PC-9 (cell line): ENCODE results near the gene RAPGEF1. TPM values are rescaled to one million over a fixed set of nuclear protein-coding genes. Genes with fewer than 3 reads are reported as not detected.

Source experiments
- BruUV-seq: library from RNA; stranded (reverse); fragments of 400-500 nt; replicated peaks from 2 replicates; lab custom pipeline; 2021; lab: Mats Ljungman, UMichigan
- CTCF ChIA-PET: fragments of 300-600 bp; sonication (Branson Sonifier 250); formaldehyde crosslinking; loops from one replicate; lab custom pipeline; 2022; ENCODE audit warnings: antibody characterized with exemption; lab: Charles Lee
- POLR2A ChIA-PET: fragments of 300-600 bp; sonication (Branson Sonifier 250); formaldehyde crosslinking; loops from one replicate; lab custom pipeline; 2022; ENCODE audit warnings: antibody characterized with exemption; ENCODE audit not compliant: unreplicated experiment; lab: Charles Lee
- DNase-seq, 2 experiments: peaks; one replicate each; pipeline versions ENCODE4 v3.0.0 to v3.0.0-alpha.2; 2015 to 2022; ENCODE audit warnings: mixed read lengths in 1 of 2
- H2AFZ ChIP-seq: fragments of 200-600 bp; sonication (generic); 2 replicates; pipeline ENCODE4 v1.8.1; 2017; ENCODE audit warnings: antibody characterized with exemption
- H3F3A ChIP-seq: fragments of 200-600 bp; sonication (generic); 2 replicates; pipeline ENCODE4 v1.8.1; 2017; ENCODE audit warnings: antibody characterized with exemption, mild to moderate bottlenecking, low read depth; ENCODE audit not compliant: insufficient read depth
- H3K27ac ChIP-seq: fragments of 200-600 bp; sonication (generic); 2 replicates; pipeline ENCODE4 v1.6.1; 2016; ENCODE audit warnings: mixed run types
- H3K27me3 ChIP-seq: fragments of 200-600 bp; sonication (generic); 2 replicates; pipeline ENCODE4 v1.6.1; 2016; ENCODE audit warnings: low read depth, mixed run types; ENCODE audit not compliant: insufficient read depth
- H3K36me3 ChIP-seq: fragments of 200-600 bp; sonication (generic); 2 replicates; pipeline ENCODE4 v1.6.1; 2016; ENCODE audit warnings: low read depth, mixed run types
- H3K4me1 ChIP-seq: fragments of 200-600 bp; sonication (generic); replicated peaks from 2 replicates; pipeline ENCODE4 v1.6.1; 2016; ENCODE audit warnings: mixed run types; ENCODE audit not compliant: insufficient read depth
- H3K4me2 ChIP-seq: fragments of 200-600 bp; sonication (generic); 2 replicates; pipeline ENCODE4 v1.6.1; 2017; ENCODE audit warnings: mixed run types
- H3K4me3 ChIP-seq: fragments of 200-600 bp; sonication (generic); 2 replicates; pipeline ENCODE4 v1.6.1; 2016; ENCODE audit warnings: mixed run types
- H3K79me2 ChIP-seq: fragments of 200-600 bp; sonication (generic); 2 replicates; pipeline ENCODE4 v1.6.1; 2017; ENCODE audit warnings: low read depth, mixed run types
- H3K9me2 ChIP-seq: fragments of 200-600 bp; sonication (generic); 2 replicates; pipeline ENCODE4 v1.8.1; 2017; ENCODE audit warnings: mild to moderate bottlenecking; ENCODE audit not compliant: insufficient read depth
- H3K9me3 ChIP-seq: fragments of 200-600 bp; sonication (generic); 2 replicates; pipeline ENCODE4 v1.8.1; 2016; ENCODE audit warnings: low read depth; ENCODE audit not compliant: insufficient read depth
- H4K20me1 ChIP-seq: fragments of 200-600 bp; sonication (generic); 2 replicates; pipeline ENCODE4 v1.8.1; 2017; ENCODE audit not compliant: insufficient read depth
- EZH2 ChIP-seq: fragments of 200-600 bp; sonication (generic); IDR thresholded peaks from 2 replicates; pipeline ENCODE4 v1.8.0; 2017; ENCODE audit warnings: antibody characterized with exemption, low read depth
- intact Hi-C: fragments of 100-400 bp; cut with micrococcal nuclease; formaldehyde crosslinking; loops from one replicate; pipeline ENCODE4 v1.10.0; 2022; ENCODE audit not compliant: unreplicated experiment
- total RNA-seq: library from RNA; stranded (reverse); gene quantifications from 2 replicates; pipeline ENCODE4 v1.2.3, GENCODE V29; 2021
- TF ChIP-seq, protein P1 (sequence below): fragments of 200-600 bp; sonication (generic); conservative IDR thresholded peaks from 2 replicates; pipeline ENCODE4 v1.6.1; 2017; ENCODE audit warnings: mixed run types, antibody characterized with exemption, mild to moderate bottlenecking, moderate library complexity

The RAPGEF1 gene
- total RNA-seq, 1 experiment from 2014 or later: 66.5 TPM

DNA sequence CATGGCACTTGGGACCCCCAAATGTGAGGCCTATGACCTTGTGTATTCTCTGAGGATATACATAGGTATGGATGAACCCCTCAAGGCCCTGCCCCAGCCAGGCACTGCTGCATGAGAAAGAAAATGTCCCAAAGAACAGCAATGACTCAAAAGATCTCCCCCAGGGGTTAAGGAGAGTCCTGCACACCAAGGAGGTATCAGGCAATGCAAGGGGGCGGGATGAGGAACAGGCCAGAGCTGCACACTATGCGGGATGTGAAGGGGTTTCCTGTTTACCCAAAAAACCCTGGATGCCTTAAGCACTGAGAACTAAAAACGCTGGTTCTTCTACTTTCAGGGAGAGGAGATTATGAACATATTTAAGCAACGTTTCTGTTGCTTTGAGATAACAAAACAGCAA is 3.4 kb downstream of the RAPGEF1 start:
- H3K36me3 ChIP-seq: no peaks in the 10 kb centered on the region
- no peaks in the 10 kb centered on the region for H3K27me3 ChIP-seq
- POLR2A ChIA-PET: interaction anchor here (0.5 kb wide), 1 partner anchor 73 kb away, joined by 7 read pairs; no protein-coding TSS in a partner anchor
- H3K79me2 ChIP-seq: peaks cover 51% of the 10 kb centered on the region
- DNase-seq: no peak
- no peaks in the 10 kb centered on the region for H3K9me3 ChIP-seq
- no peak overlapping the region for H3K27ac ChIP-seq
- intact Hi-C loops: no loop called here
- no peak overlapping the region for H2AFZ ChIP-seq
- CTCF ChIA-PET: no interaction called here
- H3K4me3 ChIP-seq: no peak overlapping the region
- H3K9me2 ChIP-seq: no peaks in the 10 kb centered on the region
- 0 out of 2 replicates have a peak overlapping the region, but pooled peaks have one; percentile 57 for H3K4me2 ChIP-seq
- H4K20me1 ChIP-seq: peaks cover 18% of the 10 kb centered on the region
- peaks cover 35% of the 10 kb centered on the region for H3F3A ChIP-seq
- BruUV-seq: no TSS peak
- peaks cover 63% of the 10 kb centered on the region for H3K4me1 ChIP-seq
- no peak for TF ChIP-seq EZH2
- TF ChIP-seq, protein P1, sequence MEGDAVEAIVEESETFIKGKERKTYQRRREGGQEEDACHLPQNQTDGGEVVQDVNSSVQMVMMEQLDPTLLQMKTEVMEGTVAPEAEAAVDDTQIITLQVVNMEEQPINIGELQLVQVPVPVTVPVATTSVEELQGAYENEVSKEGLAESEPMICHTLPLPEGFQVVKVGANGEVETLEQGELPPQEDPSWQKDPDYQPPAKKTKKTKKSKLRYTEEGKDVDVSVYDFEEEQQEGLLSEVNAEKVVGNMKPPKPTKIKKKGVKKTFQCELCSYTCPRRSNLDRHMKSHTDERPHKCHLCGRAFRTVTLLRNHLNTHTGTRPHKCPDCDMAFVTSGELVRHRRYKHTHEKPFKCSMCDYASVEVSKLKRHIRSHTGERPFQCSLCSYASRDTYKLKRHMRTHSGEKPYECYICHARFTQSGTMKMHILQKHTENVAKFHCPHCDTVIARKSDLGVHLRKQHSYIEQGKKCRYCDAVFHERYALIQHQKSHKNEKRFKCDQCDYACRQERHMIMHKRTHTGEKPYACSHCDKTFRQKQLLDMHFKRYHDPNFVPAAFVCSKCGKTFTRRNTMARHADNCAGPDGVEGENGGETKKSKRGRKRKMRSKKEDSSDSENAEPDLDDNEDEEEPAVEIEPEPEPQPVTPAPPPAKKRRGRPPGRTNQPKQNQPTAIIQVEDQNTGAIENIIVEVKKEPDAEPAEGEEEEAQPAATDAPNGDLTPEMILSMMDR: no peak

DNA sequence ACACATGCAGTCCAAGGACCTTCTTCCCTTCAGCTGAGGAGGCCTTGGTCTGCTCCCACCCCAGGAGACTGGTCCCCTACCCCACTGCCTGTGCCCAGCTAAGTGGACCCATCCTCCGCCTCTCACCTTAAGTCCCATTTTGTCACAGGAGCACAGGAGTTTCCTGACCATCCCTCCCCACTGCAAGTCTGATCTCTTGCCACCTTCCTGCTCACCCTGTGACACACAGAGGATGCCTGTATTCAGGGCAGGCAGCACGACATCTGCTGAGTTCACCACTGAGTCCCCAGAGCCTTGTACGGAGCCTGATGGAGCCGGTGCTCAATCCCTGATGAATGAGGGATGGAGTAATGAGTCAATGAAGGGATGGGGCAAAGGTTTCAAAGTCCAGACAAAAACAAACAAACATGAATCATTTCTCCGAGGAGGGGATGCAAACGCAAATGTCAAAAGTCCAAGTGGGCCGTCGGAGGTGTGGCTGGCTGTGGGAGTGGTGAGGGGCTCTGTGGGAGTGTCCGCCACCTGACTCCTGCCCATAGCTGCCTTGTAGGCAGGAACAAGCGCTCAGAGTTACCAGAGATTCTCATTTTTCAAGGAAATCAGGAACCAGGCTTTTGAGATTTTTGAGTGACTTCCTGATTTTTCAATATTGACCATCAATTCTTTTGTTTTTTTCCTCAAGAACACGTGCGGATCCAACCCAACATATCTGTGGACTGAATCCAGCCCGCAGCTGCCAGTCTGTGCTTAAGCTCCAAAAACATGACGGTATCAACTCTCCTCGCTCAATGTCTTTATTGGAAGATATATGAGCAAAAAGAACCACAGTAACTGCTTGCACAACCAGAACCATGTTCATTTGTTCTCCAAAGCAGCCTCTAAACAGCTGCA is 4.4 kb downstream of the RAPGEF1 start:
- peaks cover 67% of the 10 kb centered on the region for H3K4me1 ChIP-seq
- H3K9me3 ChIP-seq: no peaks in the 10 kb centered on the region
- intact Hi-C loops: no loop called here
- peaks cover 60% of the 10 kb centered on the region for H3K79me2 ChIP-seq
- ChIA-PET CTCF (no interaction called here), POLR2A (interaction anchor here (0.5 kb wide), 1 partner anchor 56 kb away, joined by 5 read pairs; no protein-coding TSS in a partner anchor)
- H3K36me3 ChIP-seq: no peaks in the 10 kb centered on the region
- BruUV-seq: no TSS peak
- peak overlapping the region; percentile 82 for H3K27ac ChIP-seq
- H3K9me2 ChIP-seq: no peaks in the 10 kb centered on the region
- no peak overlapping the region for H3K4me3 ChIP-seq
- DNase-seq: no peak
- peak overlapping the region; percentile 57 for H3K4me2 ChIP-seq
- TF ChIP-seq EZH2: no peak
- TF ChIP-seq, protein P1: no peak
- H3F3A ChIP-seq: peaks cover 35% of the 10 kb centered on the region
- no peak overlapping the region for H2AFZ ChIP-seq
- H3K27me3 ChIP-seq: no peaks in the 10 kb centered on the region
- H4K20me1 ChIP-seq: peaks cover 22% of the 10 kb centered on the region

DNA sequence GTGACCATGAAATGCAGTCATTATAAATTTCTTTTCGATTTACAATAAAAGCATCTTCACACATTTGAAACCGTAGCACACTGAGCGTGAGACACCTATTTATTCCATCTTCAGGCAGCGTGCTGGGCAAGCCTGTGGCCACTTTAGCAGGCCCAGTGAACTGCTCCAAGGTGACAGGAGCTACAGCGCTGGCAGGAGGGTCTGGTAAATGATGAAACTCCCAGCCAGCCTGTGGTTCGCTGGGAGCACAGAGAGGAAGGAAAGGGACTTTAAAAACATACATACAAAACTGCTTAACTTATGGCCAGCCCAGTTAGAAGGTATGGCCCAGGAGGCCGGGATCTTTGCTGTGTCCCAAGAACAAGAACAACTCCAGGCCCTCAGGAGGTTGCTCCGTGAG is 5.1 kb downstream of the RAPGEF1 start:
- no peak for DNase-seq
- POLR2A ChIA-PET: no interaction called here
- Histone ChIP-seq H3F3A (peaks cover 35% of the 10 kb centered on the region), H3K79me2 (peaks cover 63% of the 10 kb centered on the region), H3K4me3 (no peak overlapping the region; the same call in 1 of the 2 replicates), H3K9me3 (no peaks in the 10 kb centered on the region), H2AFZ (no peak overlapping the region), H4K20me1 (peaks cover 22% of the 10 kb centered on the region), H3K27ac (peak overlapping the region; percentile 82), H3K4me2 (peak overlapping the region; percentile 57), H3K4me1 (peaks cover 67% of the 10 kb centered on the region), H3K36me3 (no peaks in the 10 kb centered on the region), H3K27me3 (no peaks in the 10 kb centered on the region), H3K9me2 (no peaks in the 10 kb centered on the region)
- TF ChIP-seq EZH2: no peak
- TF ChIP-seq, protein P1: no peak
- CTCF ChIA-PET: no interaction called here
- intact Hi-C loops: loop anchor here (1.0 kb wide), 1 partner anchor 76 kb away; no protein-coding TSS in a partner anchor
- no TSS peak for BruUV-seq
